GM18505 (cell line): ENCODE results near the gene THBS1.

ENCODE experiments used
- ATAC-seq: cut with Tn5 transposase; IDR thresholded peaks from one replicate; pipeline ENCODE4 v1.9.1; 2021; ENCODE audit not compliant: unreplicated experiment
- POLR2A ChIP-seq: IDR thresholded peaks from 4 replicates; pipeline ENCODE4 v1.6.1; 2011; ENCODE audit warnings: borderline replicate concordance; ENCODE audit not compliant: insufficient read depth, insufficient read length; ENCODE audit errors: extremely low read depth

Gene THBS1

DNA sequence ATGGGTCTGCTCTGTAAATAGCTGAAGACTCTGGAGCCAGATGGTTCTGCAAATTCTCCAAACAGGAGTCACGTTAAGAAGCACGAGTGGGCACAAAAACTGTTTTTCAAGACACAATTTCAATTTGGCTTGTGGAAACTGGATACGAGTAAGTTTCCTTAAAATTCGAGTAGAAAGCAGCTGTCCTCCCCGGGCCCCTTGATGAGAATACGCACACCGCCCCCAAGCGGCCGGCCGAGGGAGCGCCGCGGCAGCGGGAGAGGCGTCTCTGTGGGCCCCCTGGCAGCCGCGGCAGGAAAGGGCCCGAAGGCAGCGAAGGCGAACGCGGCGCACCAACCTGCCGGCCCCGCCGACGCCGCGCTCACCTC is 778 bp upstream of the THBS1 start:
- peak; percentile 92 for ATAC-seq

GRCh38 chr15:39581242-39581792 is 438 bp downstream of the THBS1 start:
- no peak for TF ChIP-seq POLR2A
- ATAC-seq = no peak

More for the DNA sequence above, 778 bp upstream of the THBS1 start:
- TF ChIP-seq POLR2A = no peak

- no peak for TF ChIP-seq POLR2A
- no peak for ATAC-seq
Measured at GRCh38 chr15:39581793-39582285, 960 bp downstream of the THBS1 start.

GRCh38 chr15:39582286-39582976 is 1.6 kb downstream of the THBS1 start:
- no peak for ATAC-seq

GRCh38 chr15:39582977-39583595 is 2.2 kb downstream of the THBS1 start:
- TF ChIP-seq POLR2A = no peak
- no peak for ATAC-seq

More at GRCh38 chr15:39582286-39582976, 1.6 kb downstream of the THBS1 start:
- no peak for TF ChIP-seq POLR2A

DNA sequence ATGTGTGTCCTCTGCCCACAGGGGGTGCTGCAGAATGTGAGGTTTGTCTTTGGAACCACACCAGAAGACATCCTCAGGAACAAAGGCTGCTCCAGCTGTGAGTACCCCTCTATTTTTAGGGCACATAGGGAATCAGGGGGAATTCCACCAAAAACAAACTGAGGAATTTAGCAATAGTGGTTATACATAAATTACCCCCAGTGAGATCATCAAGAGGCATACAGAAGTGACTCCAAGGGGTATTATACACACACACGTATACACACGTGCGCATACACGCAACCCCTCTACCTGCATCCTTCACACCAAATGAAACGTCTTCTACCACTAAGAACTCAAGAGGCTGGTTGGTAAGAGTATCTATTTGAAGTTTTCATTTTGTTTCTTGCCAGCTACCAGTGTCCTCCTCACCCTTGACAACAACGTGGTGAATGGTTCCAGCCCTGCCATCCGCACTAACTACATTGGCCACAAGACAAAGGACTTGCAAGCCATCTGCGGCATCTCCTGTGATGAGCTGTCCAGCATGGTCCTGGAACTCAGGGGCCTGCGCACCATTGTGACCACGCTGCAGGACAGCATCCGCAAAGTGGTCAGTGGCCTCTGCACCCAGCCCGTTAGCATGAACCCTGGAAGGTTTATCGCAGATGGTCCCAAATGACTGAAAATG is 2.9 kb downstream of the THBS1 start:
- ATAC-seq = no peak
- no peak for TF ChIP-seq POLR2A

DNA sequence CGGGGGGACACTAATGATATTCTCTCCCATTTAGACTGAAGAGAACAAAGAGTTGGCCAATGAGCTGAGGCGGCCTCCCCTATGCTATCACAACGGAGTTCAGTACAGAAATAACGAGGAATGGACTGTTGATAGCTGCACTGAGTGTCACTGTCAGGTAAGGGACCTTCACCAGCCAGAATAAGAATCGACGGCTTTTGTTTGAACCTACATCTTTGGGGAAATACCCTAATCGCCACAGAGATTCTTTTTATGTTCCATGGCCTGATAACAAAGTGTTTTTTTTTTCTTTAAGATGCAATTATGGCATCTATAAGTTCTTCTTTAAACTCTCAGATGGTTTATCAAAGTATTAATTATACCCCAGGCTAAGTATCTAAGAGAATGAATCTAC is 3.4 kb downstream of the THBS1 start:
- no peak for TF ChIP-seq POLR2A
- ATAC-seq = no peak

GRCh38 chr15:39584662-39585388 is 3.9 kb downstream of the THBS1 start:
- ATAC-seq = no peak
- TF ChIP-seq POLR2A = no peak

- ATAC-seq = no peak
- TF ChIP-seq POLR2A = no peak
Measured at GRCh38 chr15:39585389-39585841, 4.5 kb downstream of the THBS1 start.

DNA sequence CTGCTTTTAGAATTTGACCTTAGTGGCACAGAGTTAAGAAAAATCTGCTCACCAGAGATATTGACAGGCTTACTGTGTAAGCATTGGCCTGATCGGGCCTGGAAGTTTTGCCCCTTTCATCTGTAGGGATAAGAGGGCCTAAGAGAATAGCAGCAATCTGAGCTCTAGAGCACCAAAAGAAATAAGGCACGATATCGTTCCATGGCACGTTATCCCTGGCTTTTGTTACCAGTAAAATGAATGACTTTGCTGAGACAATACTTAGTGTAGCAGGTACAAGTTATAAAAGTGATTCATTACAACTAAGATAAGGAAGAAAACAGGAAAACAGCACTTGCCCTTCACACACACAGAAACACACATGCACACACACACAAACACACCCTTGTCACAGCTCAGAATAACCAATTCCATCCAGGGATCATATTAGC is 5.0 kb downstream of the THBS1 start:
- no peak for TF ChIP-seq POLR2A
- ATAC-seq = no peak

- TF ChIP-seq POLR2A = no peak
- no peak for ATAC-seq
Measured at GRCh38 chr15:39586387-39587095, 5.7 kb downstream of the THBS1 start.

- TF ChIP-seq POLR2A = no peak
- no peak for ATAC-seq
Measured at GRCh38 chr15:39587096-39587721, 6.3 kb downstream of the THBS1 start.
